GM18868 (cell line): ENCODE measurements around the gene UBAC1.
"Not testable (repeated sequence)": the region's sequence is repeated elsewhere in the genome, so short reads cannot be mapped to it uniquely, and the experiment has no call there.

Source experiments
- ATAC-seq: cut with Tn5 transposase; IDR thresholded peaks from one replicate; pipeline ENCODE4 v1.9.1; 2021; ENCODE audit warnings: mild to moderate bottlenecking, moderate library complexity; ENCODE audit not compliant: unreplicated experiment

The UBAC1 gene

GRCh38 chr9:135979547-135980166 lies 18.5 kb upstream of the UBAC1 start:
- no peak for ATAC-seq

DNA sequence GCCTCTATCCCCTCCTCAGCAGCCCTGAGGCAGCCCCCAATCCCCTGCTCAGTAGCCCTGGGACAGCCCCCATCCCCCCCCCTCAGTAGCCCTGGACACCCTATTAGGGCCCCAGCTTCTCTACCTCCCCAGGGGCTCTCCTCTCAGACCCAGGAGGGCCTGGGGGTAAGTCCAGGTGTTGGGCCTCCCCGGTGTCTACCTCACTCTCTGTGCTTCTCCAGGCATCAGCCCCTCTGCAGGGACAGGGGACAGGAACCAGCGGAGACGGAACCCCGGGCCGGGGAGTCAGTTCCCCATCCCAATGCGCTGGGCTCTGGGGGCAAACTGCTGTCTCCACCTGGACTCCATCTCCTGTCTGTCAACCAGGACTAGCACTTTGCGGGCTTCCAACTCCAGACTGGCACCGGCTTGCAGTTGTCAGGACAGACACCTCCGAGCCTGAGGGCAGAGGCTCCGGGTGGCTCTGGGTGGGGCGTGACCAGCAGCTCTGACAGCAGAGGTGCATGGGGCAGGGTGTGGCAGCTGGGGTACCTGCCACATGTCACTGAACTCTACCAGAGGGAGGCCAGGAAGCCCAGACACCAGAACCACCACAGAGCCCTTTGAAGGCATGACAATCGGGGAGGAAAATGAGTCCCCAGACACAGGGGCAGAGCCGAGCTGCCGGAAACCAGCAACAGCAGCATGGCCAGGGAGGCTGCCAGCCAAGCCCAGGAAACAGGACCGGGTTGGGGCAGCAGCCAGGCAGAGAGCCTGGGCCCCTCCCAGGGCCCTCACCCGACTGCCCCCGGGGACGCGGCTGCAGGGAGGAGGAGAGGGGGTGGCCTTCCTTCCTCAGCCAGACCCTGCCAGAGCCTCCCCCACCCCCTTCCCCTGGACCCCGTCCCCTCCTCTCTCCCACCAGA lies 17.7 kb upstream of the UBAC1 start:
- ATAC-seq, result no peak

DNA sequence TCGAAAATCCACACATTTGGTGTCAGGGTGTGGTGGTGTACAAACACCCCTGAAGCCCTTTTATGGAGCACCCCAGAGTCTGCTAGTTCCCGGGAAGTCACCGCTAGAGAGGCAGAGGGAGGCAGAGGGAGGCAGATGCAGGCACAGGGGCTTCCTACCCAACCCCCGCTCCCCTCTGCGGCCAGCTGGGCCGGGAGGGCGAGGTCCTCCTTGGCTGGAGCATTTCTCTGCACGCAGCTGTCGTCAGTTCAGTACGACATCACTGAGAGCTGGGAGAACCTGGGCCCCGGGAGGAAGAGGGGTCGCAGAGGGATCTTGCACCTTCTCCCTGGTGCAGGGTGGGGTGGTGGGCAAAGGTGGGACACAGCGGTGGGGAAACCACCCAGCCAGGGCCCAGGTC lies 15.8 kb upstream of the UBAC1 start:
- no peak for ATAC-seq

GRCh38 chr9:135976531-135976930 lies 15.4 kb upstream of the UBAC1 start:
- ATAC-seq, result no peak

DNA sequence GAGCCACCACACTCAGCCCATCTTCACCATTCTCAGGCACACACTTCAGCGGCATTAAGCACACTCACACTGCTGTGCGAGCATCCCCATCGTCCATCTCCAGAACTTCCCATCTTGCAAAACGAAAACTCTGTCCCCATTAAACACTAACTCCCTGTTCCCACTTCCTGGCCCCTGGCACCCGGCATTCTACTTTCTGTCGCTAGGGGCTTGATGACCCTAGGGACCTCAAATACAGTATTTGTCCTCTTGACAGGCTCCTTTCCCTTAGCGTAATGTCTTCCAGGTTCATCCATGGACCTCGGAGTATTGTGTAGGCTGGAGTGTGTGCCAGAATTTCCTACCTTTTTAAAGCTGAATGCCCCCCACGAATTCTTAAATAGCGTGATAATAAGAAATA lies 14.7 kb upstream of the UBAC1 start:
- no peak for ATAC-seq

GRCh38 chr9:135974220-135974573 lies 13.0 kb upstream of the UBAC1 start:
- ATAC-seq, result no peak

DNA sequence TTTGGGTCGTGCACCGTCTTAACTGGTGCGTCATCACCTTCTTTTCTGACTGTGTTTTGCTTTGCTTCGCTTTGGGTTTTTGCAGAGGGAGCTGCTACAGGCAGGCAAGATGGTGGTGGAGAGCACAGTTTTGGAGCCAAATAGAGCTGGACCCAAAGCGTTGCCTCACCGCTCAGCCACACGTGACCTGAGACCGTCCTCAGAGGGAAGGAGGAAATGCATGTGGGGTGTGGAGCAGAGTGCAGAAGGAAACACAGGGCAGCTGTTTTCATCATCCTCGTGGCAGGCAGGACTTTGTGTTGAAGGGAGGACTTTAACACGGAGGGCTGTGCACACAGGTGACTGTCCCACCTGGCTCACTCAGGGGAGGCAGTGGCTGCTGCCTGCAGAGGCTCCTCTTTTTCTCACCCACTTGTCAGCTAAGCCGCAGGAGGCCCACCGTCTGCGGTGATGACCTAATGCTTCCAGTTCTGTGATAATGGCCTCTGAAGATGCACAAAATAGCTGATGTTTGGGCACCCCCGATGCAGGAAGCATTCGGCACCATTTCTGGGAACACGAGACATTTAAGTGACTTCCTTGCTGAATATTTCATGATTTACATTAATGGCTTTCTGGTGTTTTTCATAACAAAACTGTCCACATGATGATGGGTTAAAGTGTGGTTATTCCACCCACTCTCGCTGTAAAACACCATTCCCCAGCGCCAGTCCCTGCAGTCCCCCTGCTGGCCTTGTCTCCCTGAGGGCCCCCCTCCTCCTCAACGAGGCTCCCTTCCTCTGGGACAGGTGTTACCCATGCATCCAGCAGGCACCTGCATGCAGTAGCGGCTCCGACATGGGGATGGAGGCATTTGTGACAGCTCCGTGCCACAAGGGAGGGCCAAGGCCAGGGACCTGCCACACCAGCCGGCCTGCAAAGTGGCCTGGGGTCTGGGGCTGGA lies 12.4 kb upstream of the UBAC1 start:
- ATAC-seq, result no peak

GRCh38 chr9:135971892-135972291 lies 10.7 kb upstream of the UBAC1 start:
- no peak for ATAC-seq

DNA sequence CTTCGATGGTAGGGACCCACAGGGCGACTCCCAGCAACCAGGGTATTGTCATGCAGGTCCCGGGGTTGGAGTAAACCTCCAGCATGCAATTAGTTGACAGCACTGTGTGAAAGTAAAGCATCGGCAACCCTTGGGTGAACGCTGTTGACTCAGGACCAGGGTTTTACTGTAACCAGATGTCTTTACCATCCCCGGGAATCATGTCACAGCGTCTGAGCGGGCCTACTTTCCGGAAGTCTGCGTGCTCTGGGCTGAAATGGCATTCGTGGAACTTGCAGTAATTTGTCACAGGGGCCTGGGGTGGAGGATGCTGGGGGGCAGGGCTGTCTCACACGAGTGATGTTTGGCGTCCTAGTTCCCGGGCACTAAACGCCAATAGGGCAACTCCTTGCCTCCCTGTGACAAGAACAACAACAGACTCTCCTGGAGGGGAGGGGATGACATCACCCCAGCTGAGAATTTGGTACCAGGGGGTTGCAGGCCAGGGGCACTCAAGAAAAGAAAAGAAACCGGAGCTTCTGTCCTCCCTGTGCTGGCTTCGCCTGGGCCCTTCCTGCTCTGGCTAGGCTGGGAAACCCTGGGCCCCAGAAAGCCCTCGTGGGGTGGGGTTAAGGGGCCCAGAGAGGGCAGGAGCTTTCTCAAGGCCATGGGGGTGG lies 10.1 kb upstream of the UBAC1 start:
- no peak for ATAC-seq

- ATAC-seq, result no peak
Measured at GRCh38 chr9:135970128-135970815, 9.1 kb upstream of the UBAC1 start.

GRCh38 chr9:135969064-135969683 lies 8.0 kb upstream of the UBAC1 start:
- ATAC-seq, result no peak

DNA sequence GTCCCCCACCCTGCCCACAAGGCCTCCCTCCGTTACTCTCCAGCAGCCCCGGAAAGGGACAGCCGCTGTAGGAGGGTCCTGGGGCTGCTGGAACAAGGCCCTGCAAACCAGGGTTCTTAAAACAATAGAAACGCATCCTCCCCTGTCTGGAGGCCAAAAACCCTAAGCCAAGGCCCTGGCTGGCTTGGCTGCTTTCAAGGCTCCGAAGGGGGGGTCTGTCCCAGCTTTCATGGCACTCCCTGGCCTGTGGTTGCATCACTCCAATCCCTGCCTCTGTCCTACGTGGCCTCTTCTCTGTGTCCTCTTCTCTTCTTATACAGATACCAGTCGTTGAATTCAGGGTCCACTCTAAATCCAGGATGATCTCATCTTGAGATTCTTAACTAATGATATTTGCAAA lies 7.4 kb upstream of the UBAC1 start:
- no peak for ATAC-seq

DNA sequence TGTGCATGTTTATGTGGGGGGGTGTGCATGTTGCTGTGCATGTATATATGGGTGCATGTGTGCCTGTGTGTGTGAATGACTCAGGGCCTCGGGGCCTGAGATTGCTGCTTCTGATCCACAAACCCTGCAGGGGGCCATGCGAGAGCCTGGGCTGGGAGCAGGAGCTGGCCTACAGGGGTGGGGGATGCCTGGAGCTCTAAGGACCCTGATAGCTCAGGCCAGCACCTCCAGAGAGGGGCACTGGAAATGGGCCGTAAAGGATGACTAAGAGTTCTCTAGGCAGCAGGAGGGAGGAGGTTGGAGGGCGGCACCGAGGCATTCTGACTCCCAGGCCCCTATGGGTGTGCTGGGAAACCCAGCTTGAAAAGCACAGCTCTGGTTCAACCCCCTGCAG lies 6.9 kb upstream of the UBAC1 start:
- ATAC-seq, result no peak

- not testable (repeated sequence) for ATAC-seq
Measured at GRCh38 chr9:135966916-135967260, 5.7 kb upstream of the UBAC1 start.

DNA sequence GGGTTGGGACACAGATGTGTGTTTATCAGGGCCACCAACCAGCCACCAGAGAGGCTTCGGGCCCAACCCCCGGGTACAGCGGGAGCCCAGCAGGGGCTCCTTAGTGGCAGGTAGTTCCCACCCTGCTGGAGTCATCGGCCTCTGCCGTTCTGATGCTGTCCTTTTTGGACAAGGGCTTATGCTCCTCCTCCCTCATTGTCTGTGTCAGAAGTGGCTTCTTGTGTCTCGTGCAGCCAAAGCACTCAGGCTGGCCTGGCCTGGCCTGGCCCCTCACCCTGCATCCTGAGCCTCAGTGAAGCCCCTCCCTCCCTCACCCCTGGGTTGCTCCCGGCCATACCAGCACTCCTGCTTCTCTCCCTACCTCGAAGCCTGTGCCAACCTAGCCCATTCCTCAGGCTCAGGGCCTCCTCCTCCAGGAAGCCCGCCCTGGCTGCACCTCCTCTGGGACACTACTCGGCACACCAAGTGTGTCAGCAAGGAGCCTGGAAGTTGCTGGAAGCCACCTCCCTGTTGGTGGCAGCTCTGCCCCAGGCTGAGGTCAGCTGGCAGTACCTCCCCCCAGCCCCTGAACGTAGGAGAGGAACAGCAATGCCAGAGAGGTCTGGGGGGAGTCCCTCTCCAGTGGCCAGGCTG lies 4.1 kb upstream of the UBAC1 start:
- ATAC-seq, result no peak

- ATAC-seq, result no peak
Measured at GRCh38 chr9:135963938-135964337, 2.8 kb upstream of the UBAC1 start.

- ATAC-seq, result no peak
Measured at GRCh38 chr9:135963338-135963737, 2.2 kb upstream of the UBAC1 start.

GRCh38 chr9:135962696-135963307 lies 1.6 kb upstream of the UBAC1 start:
- no peak for ATAC-seq
